Fibroblast of skin of scalp (primary cell): ENCODE results near the gene ADGRL2.
A peak's percentile ranks its signal among the peaks of the same experiment; 100 is the strongest.

Experiments used
- DNase-seq: peaks from one replicate; pipeline ENCODE4 v3.0.0-alpha.2; 2013

Gene ADGRL2

DNA sequence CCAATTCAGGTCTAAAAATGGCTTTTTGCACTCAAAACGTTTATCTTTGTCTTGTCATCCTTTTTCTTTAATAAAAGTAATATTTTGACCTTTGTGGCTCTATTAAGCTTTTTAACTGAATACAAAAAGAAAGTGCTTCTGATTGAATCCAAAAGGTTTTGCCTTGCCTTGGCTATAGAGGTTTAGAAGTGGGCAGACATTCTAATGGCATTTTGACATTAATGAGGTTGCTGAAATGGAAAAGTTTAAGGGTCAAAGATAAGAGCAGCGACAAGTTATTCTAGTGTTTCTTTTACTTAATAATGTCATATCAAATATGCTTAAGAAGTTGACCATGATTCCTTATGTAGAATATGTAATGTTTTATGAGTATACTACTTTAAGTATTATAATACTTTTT lies 120.2 kb downstream of the ADGRL2 start:
- DNase-seq = no peak

- DNase-seq = no peak
Observed at GRCh38 chr1:81921344-81921743, 120.6 kb downstream of the ADGRL2 start.

GRCh38 chr1:81921851-81922462 lies 121.2 kb downstream of the ADGRL2 start:
- peak; percentile 7 for DNase-seq

- no peak for DNase-seq
Observed at GRCh38 chr1:81922955-81923354, 122.2 kb downstream of the ADGRL2 start.

DNA sequence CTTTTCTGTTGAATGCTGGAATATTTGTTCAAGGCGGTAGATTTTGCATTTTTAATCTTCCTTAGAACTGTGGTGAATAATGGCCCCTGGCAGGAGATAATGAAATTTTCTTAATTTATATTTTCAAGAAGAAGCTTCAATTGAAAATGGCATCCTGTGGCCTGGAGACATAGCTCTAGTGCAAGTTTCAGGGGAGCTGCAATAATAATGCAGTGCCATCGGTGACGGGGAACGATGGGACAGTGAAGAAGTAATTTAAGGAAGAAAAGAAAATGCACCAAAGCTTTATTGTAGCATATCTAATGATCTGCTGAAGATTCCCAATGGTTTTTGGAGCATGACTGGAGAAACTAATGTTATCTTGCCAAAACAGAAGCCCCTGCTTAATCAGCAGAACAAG lies 128.4 kb downstream of the ADGRL2 start:
- DNase-seq = no peak

DNA sequence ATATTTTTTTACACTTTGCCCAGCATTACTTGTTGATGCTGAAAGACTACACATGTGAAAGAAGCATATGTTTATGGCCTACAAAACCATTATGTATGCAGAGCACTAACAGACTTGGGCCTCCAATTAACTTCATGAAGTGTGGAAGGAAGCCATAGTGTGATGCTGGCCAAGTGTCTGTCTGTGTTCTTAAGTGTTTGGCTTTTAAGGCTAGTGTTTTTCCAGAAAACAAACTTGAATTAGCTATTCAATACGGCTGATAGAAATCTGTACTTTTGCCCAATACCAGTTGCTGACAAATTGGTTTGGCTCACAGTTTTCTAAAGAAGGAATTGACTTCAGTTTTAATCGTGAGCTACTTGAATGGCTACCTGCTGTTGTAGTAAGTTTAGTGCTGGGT lies 136.1 kb downstream of the ADGRL2 start:
- DNase-seq = no peak

GRCh38 chr1:81937791-81938450 lies 137.2 kb downstream of the ADGRL2 start:
- no peak for DNase-seq

DNA sequence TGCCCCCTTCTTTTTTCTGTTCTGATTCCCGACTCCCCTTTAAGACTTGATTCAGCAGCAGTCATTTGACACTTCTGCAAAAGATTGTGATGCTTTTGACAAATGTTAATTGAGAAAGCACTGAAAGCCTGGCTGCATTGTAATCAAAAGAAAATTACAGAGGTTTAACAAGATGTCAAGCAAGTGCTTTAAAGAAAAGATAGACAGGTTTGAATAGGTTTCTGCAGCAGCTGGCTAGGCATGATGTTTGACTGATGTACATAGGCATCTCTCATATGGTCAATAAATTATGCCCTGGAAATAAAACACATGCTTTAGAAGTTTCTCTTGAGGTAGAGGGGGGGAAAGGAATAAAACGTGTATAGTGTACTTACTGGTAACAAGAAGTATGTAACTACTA lies 147.8 kb downstream of the ADGRL2 start:
- no peak for DNase-seq

DNA sequence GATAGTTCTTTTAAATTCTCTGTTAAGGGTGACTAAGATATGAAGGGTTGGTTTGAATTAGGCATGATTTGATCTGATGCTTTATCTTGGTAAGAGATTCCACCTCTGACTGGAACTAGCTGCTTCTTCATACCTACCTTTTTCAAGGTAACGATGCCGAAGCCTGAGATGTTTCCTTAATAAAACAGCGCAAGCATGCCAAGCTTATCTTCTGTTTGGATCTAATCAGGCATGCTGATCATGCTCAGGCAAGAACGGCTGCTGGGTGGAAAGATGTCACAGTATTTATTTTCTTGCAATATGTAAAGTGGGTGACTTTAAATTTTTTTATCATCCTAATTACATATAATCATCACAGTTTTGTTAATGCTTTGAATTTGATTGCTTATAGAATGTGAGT lies 148.7 kb downstream of the ADGRL2 start:
- DNase-seq = no peak

GRCh38 chr1:81950037-81950436 lies 149.3 kb downstream of the ADGRL2 start:
- peak; percentile 4 for DNase-seq

GRCh38 chr1:81950591-81951244 lies 150.0 kb downstream of the ADGRL2 start:
- peak; percentile 31 for DNase-seq

DNA sequence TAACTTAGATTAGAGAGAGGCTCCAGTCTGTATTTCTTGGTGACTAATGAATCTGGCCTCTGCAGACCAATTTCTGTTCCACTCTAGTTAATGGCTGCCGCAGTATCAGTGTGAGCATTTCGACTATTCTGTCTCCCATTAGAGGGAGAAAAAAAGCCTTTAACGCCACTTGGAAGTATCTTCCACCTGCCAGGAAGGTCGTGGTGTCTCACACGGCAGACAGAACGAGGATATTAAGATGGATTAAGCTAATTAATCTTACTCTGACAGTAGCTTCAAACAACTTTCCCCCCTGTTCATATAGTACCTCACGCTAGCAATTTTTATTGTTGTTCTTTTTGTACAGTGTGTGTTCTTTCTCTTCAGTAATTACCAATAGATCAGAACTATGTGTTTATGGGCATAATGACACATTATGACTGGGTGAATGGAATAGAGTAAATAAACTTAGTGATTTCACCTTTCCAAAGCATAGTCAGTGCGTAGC lies 153.8 kb downstream of the ADGRL2 start:
- DNase-seq = no peak

DNA sequence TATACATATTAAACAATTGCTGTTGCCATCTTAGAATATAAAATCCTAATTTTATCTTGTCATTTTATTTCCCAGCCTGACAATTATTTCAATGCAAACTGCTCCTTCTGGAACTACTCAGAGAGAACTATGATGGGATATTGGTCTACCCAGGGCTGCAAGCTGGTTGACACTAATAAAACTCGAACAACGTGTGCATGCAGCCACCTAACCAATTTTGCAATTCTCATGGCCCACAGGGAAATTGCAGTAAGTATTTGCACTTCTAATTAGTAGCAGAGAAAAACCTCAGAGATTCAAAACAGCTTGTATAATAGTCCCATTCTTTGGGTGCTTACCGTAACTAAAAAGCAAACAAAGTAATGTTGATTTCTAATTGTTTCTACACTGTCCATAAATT lies 167.2 kb downstream of the ADGRL2 start:
- no peak for DNase-seq

DNA sequence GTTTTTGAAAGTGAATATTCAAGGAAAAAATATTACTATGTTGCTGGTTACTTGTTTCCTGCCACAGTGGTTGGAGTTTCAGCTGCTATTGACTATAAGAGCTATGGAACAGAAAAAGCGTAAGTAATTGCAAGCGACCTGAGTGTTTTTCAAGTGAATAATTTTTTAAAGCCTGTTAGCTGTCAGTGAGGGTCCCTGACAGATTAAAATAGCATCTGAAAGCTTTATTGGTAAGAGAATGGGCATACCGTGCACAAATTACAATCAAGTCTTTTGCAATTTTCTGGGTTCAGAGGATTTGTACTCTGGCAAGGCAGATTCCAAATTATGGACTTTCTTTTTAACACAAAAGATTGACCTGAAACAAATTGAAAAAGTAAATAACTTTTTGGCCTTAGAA lies 169.7 kb downstream of the ADGRL2 start:
- DNase-seq = no peak

DNA sequence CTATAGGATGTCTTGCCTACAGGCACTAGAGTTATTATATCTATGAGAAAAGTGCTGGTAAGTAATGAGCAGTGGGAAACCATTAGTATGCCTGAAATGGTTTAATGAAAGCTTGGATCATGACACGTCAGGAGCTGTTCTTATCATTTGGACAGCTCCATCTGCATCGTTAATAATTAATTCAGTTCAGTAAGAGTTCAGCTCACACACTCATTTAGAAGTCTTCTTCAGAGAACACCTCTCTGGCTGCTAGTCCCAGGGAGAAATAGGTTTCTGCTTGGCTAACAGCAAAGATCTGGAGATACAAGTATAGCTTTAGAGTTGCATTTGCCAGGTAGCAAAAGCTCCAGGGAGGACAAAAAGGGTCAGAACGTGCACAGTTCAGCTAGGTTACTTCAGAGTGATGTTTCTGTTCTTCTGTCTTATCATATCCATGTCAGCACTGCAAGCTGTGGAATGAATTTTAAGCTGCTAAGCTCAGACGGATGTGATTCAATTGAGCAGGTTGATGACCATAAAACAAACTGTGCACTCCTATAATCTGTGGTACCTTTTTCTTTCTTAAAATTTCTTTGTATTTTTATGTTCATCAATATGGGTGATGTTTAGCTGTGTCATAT lies 173.6 kb downstream of the ADGRL2 start:
- DNase-seq = no peak

GRCh38 chr1:81974883-81975555 lies 174.3 kb downstream of the ADGRL2 start:
- DNase-seq = no peak

- DNase-seq = no peak
Observed at GRCh38 chr1:81976539-81976938, 175.8 kb downstream of the ADGRL2 start.

- peak; percentile 7 for DNase-seq
Observed at GRCh38 chr1:81978945-81979344, 178.2 kb downstream of the ADGRL2 start.

DNA sequence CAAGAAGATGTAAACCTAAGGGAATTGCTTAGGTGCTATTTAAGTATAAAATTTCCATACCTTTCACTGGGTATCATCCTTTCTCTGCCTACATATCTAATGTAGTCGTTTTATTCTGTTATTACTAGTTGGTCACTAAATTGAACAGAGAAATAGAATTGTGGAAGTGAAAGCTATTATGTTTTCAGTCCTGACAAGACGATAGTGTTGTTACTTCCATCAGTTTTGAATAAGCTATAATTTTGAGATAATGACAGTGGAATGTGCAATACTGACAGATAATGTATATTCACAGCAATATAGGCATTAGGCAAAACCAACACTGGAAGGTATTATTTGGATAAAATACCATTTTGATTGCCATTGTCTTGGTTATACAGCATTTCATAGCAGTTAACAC lies 181.8 kb downstream of the ADGRL2 start:
- no peak for DNase-seq

GRCh38 chr1:81989524-81989923 lies 188.8 kb downstream of the ADGRL2 start:
- no peak for DNase-seq

GRCh38 chr1:81990241-81990640 lies 189.5 kb downstream of the ADGRL2 start:
- DNase-seq = no peak

DNA sequence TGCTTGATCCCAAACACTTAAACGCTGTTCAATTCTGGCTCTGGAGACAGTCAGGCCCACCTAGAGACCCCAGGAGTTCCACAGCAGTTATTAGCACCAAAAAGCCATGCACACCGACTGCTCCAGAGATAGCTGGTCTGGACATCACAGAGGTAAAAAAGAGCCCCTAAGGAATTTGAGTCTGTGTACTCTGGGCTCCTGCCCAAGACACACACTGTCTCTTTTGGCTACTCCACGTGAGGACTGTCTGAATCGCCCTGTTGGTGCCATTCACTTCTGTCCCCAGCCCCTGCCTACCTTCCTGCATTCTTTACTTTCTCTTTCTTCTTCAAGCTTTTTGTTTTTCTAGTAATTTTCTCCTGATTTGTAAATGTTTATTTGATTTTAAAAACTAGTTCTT lies 197.4 kb downstream of the ADGRL2 start:
- peak; percentile 11 for DNase-seq

DNA sequence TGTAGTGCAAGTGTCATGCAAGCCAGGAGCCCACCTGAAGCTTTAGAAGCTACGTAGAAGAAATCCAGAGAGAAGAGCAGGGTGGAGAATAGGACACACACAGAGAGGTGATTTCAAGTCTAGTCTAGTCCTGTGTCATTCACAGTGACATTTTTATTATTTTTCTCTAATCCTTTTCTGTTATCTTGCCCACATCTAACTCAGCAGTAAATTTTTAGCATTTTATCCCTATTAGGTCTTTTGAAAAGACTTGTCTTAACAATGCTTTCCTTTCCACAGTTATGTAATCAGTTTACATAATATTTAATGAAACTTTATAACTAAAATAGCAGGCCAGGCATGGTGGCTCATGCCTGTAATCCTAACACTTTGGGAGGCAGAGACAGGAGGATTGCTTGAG lies 198.6 kb downstream of the ADGRL2 start:
- no peak for DNase-seq
